ENCODE data around the gene TCERG1L. TPM values are rescaled to one million over a fixed set of nuclear protein-coding genes. Genes with fewer than 3 reads are reported as not detected.

TCERG1L gene
- total RNA-seq, 1 donor from 2014 or later = not detected

- DNase-seq = peak; percentile 40
- H3K4me1 ChIP-seq = no peaks in the 10 kb centered on the region
- H3K9me3 ChIP-seq = no peaks in the 10 kb centered on the region
- H3K4me3 ChIP-seq = no peak overlapping the region
- no peak overlapping the region for H3K27ac ChIP-seq
- TF ChIP-seq, protein P1, sequence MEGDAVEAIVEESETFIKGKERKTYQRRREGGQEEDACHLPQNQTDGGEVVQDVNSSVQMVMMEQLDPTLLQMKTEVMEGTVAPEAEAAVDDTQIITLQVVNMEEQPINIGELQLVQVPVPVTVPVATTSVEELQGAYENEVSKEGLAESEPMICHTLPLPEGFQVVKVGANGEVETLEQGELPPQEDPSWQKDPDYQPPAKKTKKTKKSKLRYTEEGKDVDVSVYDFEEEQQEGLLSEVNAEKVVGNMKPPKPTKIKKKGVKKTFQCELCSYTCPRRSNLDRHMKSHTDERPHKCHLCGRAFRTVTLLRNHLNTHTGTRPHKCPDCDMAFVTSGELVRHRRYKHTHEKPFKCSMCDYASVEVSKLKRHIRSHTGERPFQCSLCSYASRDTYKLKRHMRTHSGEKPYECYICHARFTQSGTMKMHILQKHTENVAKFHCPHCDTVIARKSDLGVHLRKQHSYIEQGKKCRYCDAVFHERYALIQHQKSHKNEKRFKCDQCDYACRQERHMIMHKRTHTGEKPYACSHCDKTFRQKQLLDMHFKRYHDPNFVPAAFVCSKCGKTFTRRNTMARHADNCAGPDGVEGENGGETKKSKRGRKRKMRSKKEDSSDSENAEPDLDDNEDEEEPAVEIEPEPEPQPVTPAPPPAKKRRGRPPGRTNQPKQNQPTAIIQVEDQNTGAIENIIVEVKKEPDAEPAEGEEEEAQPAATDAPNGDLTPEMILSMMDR (IDR thresholded peaks at IDR 0.05) = no peak
- intact Hi-C loops (cut with DNase I) = no loop called here
- ATAC-seq = no peak
- no peaks in the 10 kb centered on the region for H3K27me3 ChIP-seq
- no peaks in the 10 kb centered on the region for H3K36me3 ChIP-seq
Observed at GRCh38 chr10:131198401-131198800, 113.1 kb downstream of the TCERG1L start.

DNA sequence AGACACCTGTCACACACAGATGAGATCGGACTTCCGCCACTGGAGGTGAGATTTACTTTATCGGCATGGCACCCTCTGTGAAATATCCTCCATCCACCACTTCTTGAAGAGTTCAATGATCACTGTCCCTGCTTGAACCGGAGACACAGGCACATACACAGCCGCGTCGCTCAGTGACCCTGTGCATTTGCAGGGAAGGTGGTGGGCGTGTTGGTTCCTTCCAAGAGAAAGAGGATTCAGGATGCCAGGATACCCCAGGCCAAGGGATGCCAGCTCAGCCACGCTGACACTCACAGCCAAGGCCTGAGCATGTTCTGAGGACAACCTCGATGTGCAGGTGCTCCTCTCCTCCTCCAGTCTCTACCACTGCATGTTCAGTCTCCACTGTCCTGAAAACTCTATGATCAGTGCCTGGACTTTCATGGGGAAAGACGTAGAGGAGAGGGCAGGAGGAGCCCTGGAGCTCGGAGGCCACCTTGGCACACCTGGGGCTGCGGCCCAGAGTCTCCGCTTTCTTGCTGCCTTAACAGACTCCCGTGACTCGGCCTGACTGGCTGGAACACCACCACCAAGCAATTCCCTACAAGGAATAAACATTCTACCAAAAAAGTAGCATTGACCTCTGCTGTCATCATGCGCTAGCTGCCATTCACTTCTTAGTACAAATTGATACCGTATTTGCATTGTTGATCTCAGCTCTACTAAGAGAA lies 115.2 kb downstream of the TCERG1L start:
- TF ChIP-seq, protein P1 (IDR thresholded peaks at IDR 0.05) = no peak
- Histone ChIP-seq H3K36me3 (no peaks in the 10 kb centered on the region), H3K4me3 (no peak overlapping the region), H3K27me3 (no peaks in the 10 kb centered on the region), H3K9me3 (no peaks in the 10 kb centered on the region), H3K4me1 (no peaks in the 10 kb centered on the region), H3K27ac (no peak overlapping the region)
- DNase-seq (peak; percentile 44), ATAC-seq (no peak)
- intact Hi-C loops (cut with DNase I) = no loop called here

GRCh38 chr10:131195558-131196159 lies 115.9 kb downstream of the TCERG1L start:
- Histone ChIP-seq H3K4me3 (no peak overlapping the region), H3K27ac (no peak overlapping the region), H3K27me3 (no peaks in the 10 kb centered on the region), H3K9me3 (no peaks in the 10 kb centered on the region), H3K36me3 (no peaks in the 10 kb centered on the region), H3K4me1 (no peaks in the 10 kb centered on the region)
- intact Hi-C loops (cut with DNase I) = no loop called here
- peak; percentile 46 for DNase-seq
- ATAC-seq = peak; percentile 40
- TF ChIP-seq, protein P1 (IDR thresholded peaks at IDR 0.05) = no peak

- Histone ChIP-seq H3K36me3 (no peaks in the 10 kb centered on the region), H3K4me1 (no peaks in the 10 kb centered on the region), H3K27ac (no peak overlapping the region), H3K27me3 (no peaks in the 10 kb centered on the region), H3K9me3 (no peaks in the 10 kb centered on the region), H3K4me3 (no peak overlapping the region)
- DNase-seq = peak; percentile 40
- TF ChIP-seq, protein P1 (IDR thresholded peaks at IDR 0.05) = no peak
- intact Hi-C loops (cut with DNase I) = no loop called here
- no peak for ATAC-seq
Observed at GRCh38 chr10:131195116-131195515, 116.4 kb downstream of the TCERG1L start.

DNA sequence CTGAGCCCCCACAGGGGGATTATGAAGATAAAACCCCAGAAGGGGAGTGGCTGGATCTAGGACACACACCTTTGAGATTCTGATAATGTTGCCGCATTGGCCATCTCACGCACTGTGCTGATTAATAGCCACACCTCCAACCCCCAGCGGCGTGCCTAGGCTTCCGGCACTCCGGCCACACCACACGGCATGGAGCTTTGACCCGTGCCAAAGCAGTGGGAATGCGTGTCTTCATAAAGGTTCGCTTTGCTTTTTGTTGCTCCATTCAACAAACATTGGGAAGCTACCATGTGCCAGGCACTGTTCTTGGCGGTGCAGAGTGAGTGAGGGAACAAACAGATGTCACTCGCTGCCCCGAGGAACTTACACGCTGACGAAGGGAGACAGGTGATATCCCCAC lies 117.6 kb downstream of the TCERG1L start:
- Histone ChIP-seq H3K4me1 (no peaks in the 10 kb centered on the region), H3K4me3 (no peak overlapping the region), H3K27me3 (no peaks in the 10 kb centered on the region), H3K27ac (no peak overlapping the region), H3K36me3 (no peaks in the 10 kb centered on the region), H3K9me3 (no peaks in the 10 kb centered on the region)
- TF ChIP-seq, protein P1 (IDR thresholded peaks at IDR 0.05) = no peak
- no peak for ATAC-seq
- intact Hi-C loops (cut with DNase I) = no loop called here
- DNase-seq = peak; percentile 40

Measured in upper lobe of right lung (tissue), 1 donor.